Loucy (cell line): ENCODE measurements around the gene CRADD.

Experiments
- H2AFZ ChIP-seq: fragments of 200-600 bp; sonication (generic); 2 replicates; pipeline ENCODE4 v1.6.0; 2016; ENCODE audit warnings: antibody characterized with exemption, mild to moderate bottlenecking, low read length, moderate library complexity
- H3F3A ChIP-seq: fragments of 200-600 bp; 2 replicates; pipeline ENCODE4 v1.6.0; 2016; ENCODE audit warnings: antibody characterized with exemption, low read depth, mild to moderate bottlenecking
- H3K27me3 ChIP-seq: fragments of 200-600 bp; sonication (generic); 2 replicates; pipeline ENCODE4 v1.6.1; 2014; ENCODE audit warnings: low read length, mild to moderate bottlenecking; ENCODE audit not compliant: insufficient read depth, poor library complexity, severe bottlenecking
- H3K36me3 ChIP-seq: fragments of 200-600 bp; sonication (generic); 2 replicates; pipeline ENCODE4 v1.6.1; 2016; ENCODE audit warnings: low read length; ENCODE audit not compliant: insufficient read depth
- H3K4me1 ChIP-seq: fragments of 200-600 bp; sonication (generic); 2 replicates; pipeline ENCODE4 v1.5.1; 2014; ENCODE audit warnings: low read length, mild to moderate bottlenecking; ENCODE audit not compliant: insufficient read depth, poor library complexity, severe bottlenecking
- H3K4me2 ChIP-seq: fragments of 200-600 bp; sonication (generic); 2 replicates; pipeline ENCODE4 v1.6.0; 2014; ENCODE audit warnings: antibody characterized with exemption, low read length, low read depth, mild to moderate bottlenecking; ENCODE audit not compliant: poor library complexity, severe bottlenecking
- H3K4me3 ChIP-seq: fragments of 200-600 bp; sonication (generic); 2 replicates; pipeline ENCODE4 v1.5.1; 2014; ENCODE audit warnings: low read length, mild to moderate bottlenecking, mixed read lengths; ENCODE audit not compliant: poor library complexity, severe bottlenecking
- H3K79me2 ChIP-seq: fragments of 200-600 bp; sonication (generic); 2 replicates; pipeline ENCODE4 v1.6.1; 2014; ENCODE audit warnings: low read length; ENCODE audit not compliant: insufficient read depth
- H3K9ac ChIP-seq: fragments of 200-600 bp; sonication (generic); 2 replicates; pipeline ENCODE4 v1.6.0; 2014; ENCODE audit warnings: mild to moderate bottlenecking, low read depth, low read length, moderate library complexity; ENCODE audit not compliant: poor library complexity, severe bottlenecking
- H3K9me2 ChIP-seq: fragments of 200-600 bp; sonication (generic); replicated peaks from 2 replicates; pipeline ENCODE4 v1.6.1; 2016; ENCODE audit warnings: low read depth, low read length, mixed read lengths
- H3K9me3 ChIP-seq: fragments of 200-600 bp; sonication (generic); 2 replicates; pipeline ENCODE4 v1.6.1; 2014; ENCODE audit warnings: mild to moderate bottlenecking, antibody characterized with exemption, low read length, low read depth; ENCODE audit not compliant: insufficient read depth
- H4K20me1 ChIP-seq: fragments of 200-600 bp; sonication (generic); 2 replicates; pipeline ENCODE4 v1.6.0; 2014; ENCODE audit warnings: antibody characterized with exemption, low read length, mild to moderate bottlenecking; ENCODE audit not compliant: insufficient read depth, poor library complexity, severe bottlenecking
- EZH2phosphoT487 ChIP-seq: fragments of 200-600 bp; IDR thresholded peaks from 2 replicates; pipeline ENCODE4 v1.6.1; 2018; ENCODE audit warnings: antibody characterized with exemption, mild to moderate bottlenecking, moderate library complexity, borderline replicate concordance
- TF ChIP-seq, protein P1 (sequence below): fragments of 200-600 bp; sonication (generic); conservative IDR thresholded peaks from 2 replicates; pipeline ENCODE4 v1.5.1; 2014; ENCODE audit warnings: mild to moderate bottlenecking, antibody characterized with exemption, low read length

The CRADD gene

DNA sequence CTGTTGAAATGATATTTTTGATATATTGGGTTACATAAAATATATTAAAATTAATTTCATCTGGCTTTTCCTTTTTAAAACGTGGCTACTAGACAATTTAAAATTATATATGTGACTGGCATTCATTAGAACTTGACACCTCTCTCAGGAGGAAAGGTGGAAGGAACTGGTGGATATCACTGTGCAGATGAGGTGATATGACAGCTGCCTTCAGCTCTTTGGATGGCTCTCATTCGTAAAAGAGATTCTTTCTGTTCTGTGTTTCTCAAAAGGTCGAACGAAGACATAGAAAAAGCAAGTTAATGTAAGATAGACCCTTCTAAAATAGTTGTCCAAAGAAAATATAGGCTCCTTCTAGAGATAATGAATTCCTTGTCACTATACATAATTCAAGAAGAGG lies 36.6 kb downstream of the CRADD start:
- Histone ChIP-seq H3K9me2 (no peaks in the 10 kb centered on the region), H3K79me2 (no peaks in the 10 kb centered on the region), H3K36me3 (no peaks in the 10 kb centered on the region), H3K4me3 (no peak overlapping the region), H3K27me3 (no peaks in the 10 kb centered on the region), H3K9me3 (peaks cover 7% of the 10 kb centered on the region; the same call in 1 of the 2 replicates), H3K4me1 (no peaks in the 10 kb centered on the region), H3F3A (no peaks in the 10 kb centered on the region), H2AFZ (no peak overlapping the region), H4K20me1 (no peaks in the 10 kb centered on the region), H3K4me2 (no peak overlapping the region), H3K9ac (no peak overlapping the region)
- no peak for TF ChIP-seq EZH2phosphoT487
- TF ChIP-seq, protein P1, sequence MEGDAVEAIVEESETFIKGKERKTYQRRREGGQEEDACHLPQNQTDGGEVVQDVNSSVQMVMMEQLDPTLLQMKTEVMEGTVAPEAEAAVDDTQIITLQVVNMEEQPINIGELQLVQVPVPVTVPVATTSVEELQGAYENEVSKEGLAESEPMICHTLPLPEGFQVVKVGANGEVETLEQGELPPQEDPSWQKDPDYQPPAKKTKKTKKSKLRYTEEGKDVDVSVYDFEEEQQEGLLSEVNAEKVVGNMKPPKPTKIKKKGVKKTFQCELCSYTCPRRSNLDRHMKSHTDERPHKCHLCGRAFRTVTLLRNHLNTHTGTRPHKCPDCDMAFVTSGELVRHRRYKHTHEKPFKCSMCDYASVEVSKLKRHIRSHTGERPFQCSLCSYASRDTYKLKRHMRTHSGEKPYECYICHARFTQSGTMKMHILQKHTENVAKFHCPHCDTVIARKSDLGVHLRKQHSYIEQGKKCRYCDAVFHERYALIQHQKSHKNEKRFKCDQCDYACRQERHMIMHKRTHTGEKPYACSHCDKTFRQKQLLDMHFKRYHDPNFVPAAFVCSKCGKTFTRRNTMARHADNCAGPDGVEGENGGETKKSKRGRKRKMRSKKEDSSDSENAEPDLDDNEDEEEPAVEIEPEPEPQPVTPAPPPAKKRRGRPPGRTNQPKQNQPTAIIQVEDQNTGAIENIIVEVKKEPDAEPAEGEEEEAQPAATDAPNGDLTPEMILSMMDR: no peak

DNA sequence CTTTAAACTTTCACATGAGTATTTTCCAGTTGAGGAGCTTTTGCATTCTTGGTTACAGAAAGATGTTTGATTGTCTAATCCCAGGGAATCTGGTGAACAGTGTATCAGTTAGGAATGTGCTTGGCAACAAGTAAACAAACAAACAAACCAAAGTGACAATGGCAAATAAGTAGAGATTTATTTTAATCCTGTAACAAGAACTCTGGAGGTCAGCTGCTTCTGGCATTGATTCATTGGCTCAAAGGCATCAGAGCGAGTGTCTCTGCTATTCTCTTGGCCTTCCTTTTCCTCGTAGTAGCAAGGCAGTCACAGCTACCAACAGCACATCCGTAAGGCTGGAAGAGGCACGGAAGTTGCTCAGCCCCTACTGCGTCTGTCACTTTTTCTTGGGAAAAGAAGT lies 37.2 kb downstream of the CRADD start:
- Histone ChIP-seq H3K9me2 (no peaks in the 10 kb centered on the region), H2AFZ (no peak overlapping the region), H3K9ac (no peak overlapping the region), H3K4me2 (no peak overlapping the region), H4K20me1 (no peaks in the 10 kb centered on the region), H3F3A (no peaks in the 10 kb centered on the region), H3K27me3 (no peaks in the 10 kb centered on the region), H3K9me3 (peaks cover 7% of the 10 kb centered on the region; the same call in 1 of the 2 replicates), H3K4me3 (no peak overlapping the region), H3K4me1 (no peaks in the 10 kb centered on the region), H3K79me2 (no peaks in the 10 kb centered on the region), H3K36me3 (no peaks in the 10 kb centered on the region)
- no peak for TF ChIP-seq EZH2phosphoT487
- TF ChIP-seq, protein P1: no peak

DNA sequence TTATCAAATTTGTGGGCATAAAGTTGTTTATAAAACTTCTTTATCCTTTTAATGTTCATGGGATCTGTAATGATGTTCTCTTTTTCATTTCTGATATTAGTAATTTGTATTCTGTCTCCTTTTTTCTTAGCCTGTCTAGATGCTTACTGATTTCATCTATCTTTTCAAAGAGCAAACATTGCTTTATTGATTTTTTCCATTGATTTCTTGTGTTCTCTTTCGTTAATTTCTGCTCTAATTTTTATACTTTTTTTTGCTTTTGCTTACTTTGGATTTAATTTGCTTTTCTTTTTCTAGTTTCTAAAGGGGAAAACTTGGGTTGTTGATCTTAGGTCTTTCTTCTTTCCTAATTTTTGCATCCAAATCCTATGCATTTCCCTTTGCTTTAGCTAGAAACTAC lies 42.5 kb downstream of the CRADD start:
- no peaks in the 10 kb centered on the region for H3K27me3 ChIP-seq
- H3K4me1 ChIP-seq: no peaks in the 10 kb centered on the region
- H3K4me3 ChIP-seq: no peak overlapping the region
- no peak overlapping the region for H3K9ac ChIP-seq
- H3K9me3 ChIP-seq: peaks cover 27% of the 10 kb centered on the region; the same call in 1 of the 2 replicates
- H3K36me3 ChIP-seq: no peaks in the 10 kb centered on the region
- no peaks in the 10 kb centered on the region for H3K9me2 ChIP-seq
- no peaks in the 10 kb centered on the region for H4K20me1 ChIP-seq
- no peak overlapping the region for H2AFZ ChIP-seq
- H3K4me2 ChIP-seq: no peak overlapping the region
- no peak for TF ChIP-seq EZH2phosphoT487
- TF ChIP-seq, protein P1: no peak
- H3K79me2 ChIP-seq: no peaks in the 10 kb centered on the region
- H3F3A ChIP-seq: no peaks in the 10 kb centered on the region
